HG03558 (cell line): ENCODE results near the gene RIPPLY1.
"Not testable (repeated sequence)": the region's sequence is repeated elsewhere in the genome, so short reads cannot be mapped to it uniquely, and the experiment has no call there.

Experiments used
- ATAC-seq: cut with Tn5 transposase; IDR thresholded peaks from one replicate; pipeline ENCODE4 v1.9.1; 2021; ENCODE audit warnings: moderate number of reproducible peaks; ENCODE audit not compliant: unreplicated experiment; ENCODE audit errors: extremely low read depth

Gene RIPPLY1

DNA sequence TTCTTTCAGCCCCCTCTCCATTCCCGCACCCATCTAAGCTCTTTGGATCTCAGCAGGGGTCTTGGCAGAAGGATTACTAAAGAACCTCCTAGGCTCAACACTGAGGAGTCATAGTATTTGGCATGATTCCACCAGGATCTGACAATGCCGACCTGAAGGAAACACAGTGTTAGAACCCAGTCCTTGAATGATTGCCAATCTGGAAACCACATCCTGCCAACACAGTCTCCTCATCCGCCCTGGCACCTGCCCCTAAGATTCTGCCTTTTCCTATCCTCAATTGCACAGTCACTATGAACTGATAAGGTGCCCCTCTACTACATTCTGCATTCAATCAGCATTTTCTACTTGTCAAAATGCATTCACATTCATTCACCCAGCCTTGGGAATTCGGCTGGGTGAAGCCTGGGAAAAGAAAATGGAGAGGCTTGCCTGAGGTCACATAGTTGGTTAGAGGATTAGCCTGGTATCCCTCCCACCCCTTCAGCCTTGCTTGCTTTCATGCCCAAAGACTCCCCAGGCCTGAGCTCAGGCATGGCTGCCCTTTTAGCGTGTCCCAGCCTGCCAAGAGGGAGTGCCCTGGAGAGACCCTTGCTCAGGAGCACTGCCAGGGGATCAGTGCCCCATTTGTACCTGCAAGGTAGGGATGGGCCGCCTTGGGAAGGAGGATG, 14.8 kb upstream of the RIPPLY1 start:
- no peak for ATAC-seq

DNA sequence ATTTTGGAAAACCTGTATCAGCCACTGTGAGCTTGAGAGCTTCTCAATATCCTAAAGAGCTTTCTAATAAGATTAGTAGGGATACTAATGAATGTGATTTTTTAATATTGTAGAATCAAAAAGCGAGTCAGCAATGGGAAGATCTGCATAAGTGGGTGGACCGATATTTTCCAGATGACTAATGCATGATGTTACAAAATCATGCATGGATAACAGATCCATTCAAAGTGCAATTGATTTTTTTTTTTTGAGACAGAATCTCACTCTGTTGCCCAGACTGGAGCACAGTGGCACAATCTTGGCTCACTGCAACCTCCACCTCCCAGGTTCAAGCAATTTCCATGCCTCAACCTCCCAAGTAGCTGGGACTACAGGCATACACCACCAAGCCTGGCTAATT, 9.7 kb upstream of the RIPPLY1 start:
- no peak for ATAC-seq

DNA sequence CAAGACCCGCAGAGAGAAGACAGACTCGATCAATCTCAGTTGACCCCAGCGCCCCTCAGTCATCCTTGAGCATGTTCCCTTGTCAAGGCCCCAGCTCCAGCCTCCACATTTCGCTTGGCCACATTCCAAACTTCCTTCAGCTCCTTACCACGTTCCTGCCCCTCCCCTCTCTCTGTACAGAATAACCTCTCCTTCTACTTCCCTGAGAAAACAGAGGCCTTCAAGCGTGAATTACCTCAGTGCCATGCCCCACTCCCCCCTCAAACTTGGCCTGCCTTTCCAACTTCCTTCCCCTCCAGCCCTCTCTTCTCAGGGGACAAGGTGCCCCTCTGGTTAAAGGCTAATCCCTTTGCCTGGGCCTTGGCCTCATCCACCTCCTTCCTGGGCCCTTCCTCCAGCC, 3.2 kb upstream of the RIPPLY1 start:
- ATAC-seq = no peak

DNA sequence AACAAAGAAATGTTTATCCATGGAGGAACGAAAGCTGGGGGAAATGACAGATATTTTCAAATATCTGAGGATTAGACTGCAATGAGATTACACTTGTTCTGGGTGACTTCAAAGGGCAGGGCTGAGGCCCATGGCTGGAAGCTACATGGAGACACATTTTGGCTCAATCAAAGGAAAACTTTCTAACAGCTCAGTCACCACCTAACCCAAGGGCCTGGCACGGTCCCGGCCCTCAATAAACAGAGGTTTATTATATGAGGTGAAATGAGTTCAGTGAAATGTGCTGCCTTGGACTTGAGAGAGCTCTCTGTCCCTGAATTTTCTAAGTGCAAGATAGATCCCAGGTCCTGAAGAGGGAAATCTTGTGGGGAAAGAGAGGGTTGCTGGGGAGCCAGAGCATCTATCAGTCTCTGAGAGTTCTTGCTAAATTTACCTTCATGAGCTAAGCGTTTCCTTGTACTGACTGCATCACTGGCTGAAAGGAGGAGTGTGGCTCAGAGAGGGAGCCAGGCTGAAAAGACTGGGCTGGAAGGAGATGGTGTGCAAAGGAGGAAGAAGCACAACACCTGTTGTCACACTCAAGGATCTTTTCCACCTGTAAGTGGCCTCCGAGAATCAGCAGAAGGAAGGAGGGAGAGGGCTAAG, 2.0 kb upstream of the RIPPLY1 start:
- ATAC-seq = no peak

DNA sequence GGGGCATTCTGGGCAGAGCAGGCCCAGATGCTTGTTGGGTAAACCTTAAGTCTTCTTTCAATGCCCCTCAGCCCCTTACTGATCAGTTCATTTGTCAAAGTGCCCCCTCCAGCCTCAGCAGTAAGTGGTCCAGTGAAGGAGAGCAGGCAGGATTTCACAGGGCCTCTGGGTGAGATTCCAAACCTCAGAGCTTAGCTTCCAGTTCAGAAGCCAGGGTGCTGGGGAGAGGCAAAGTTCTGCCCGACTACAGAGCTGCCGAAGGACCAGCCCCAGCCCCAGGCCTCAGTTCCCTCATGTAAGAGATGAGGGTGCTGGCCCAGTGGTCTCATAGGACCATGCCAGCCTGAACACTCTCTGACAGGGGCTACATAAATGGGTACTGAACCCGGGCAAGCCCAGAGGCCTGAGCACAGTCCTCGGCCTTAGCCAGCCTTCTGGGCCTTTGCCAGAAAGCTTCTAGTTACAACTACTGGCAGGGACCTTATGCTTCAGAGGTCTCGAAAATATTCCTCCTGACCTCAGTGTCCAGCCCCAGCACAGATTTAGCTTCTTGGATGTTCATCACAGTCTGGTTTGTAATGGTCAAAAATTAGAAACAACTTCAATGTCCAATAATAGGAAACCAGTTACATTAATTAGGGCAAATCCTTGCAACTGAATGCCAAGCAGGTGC, 851 bp upstream of the RIPPLY1 start:
- no peak for ATAC-seq

DNA sequence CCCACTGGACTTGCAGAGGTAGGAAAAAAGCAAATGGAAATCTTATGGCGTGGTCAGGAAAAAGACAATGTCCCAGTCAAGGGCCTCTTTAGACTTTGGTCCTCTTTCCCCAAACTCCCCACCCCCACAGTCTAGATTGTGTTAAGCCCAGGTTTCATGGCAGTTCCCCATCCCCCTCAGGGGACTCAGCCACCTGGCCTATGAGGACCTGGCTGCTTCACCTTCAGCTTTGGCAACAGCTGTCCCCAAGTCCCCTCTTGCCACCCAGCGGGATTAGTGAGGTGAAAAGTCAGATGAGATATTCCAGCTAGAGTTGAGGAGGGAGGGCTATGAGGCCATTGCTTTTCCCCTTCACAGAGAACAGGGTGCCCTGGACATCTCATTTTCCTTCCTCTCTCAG, 457 bp downstream of the RIPPLY1 start:
- no peak for ATAC-seq

DNA sequence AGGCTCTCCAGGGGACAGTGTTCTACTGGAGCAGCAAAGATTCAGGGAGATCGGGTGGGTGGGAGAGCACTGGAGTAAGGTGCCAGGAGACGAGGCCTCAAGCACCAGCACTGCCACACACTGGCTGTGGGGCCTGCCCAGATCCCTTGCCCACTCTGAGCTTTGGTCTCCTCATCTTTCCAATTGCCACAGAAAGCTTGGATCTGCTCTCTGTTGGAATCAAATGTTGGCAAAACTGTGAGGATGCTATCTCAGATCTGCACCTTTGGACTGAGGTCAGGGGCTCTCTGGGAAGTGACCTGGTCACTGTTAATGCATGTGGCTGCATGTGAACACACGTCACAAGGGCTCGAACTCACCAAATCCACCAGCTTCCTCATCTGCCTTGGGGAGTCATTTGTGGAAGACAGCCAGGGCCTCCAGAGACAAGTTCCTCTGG, 1.3 kb downstream of the RIPPLY1 start:
- ATAC-seq = no peak

DNA sequence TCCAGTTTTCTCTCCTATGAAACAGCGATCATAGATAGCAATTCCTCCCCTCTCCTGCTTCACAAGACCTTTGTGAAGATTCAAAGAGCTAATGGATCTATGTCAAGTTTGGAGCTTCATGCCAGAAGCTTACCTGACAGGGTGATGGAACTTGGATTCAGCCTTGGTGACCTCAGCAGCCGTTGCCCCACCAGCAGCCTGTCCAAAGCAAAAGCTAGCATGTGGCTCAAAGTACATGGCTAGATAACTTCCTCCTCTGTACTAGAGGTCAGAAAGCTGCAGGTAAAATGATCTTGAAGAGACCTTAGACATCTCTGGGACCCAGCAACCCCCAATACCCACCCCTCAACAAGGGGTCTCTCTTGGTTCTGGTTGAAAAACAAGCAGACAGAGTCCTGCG, 1.8 kb downstream of the RIPPLY1 start:
- ATAC-seq = no peak

DNA sequence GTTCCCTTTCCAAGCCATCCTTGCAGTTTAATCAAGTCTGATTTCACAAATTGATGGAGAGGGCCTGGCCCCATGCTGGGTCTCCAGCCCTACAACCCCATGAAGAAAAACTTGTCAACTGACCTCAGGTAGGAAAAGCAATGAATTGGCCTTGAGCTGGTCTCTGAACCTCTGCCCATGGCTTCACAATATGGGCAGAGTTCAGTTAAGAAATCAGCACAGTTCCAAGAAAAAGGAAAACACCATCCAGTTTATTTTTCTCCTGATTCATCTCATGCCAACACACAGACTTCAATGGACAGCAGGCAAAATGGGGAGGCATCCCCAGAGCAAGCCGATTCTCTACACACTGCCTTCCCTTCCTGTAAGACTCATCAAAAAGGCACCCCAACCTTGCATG, 3.3 kb downstream of the RIPPLY1 start:
- no peak for ATAC-seq

DNA sequence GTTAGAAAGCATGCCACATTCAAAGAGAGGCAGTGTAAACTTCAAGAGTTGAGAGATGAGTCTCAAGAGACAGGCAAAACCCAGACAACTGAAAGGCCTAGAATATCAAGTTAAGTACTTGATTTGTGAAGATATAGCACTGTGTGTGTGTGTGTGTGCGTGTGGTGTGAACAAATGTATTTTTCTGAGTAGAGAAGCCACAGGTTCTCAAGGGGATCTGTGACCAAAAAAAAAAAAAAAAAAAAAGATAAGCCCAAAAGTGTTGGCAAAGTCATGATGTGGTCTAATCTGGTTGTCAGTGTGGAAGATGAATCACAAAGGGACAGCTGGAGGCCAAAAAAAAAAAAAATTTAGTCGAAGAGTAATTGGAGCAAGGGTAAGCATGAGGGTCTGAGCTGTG, 3.9 kb downstream of the RIPPLY1 start:
- ATAC-seq = no peak

DNA sequence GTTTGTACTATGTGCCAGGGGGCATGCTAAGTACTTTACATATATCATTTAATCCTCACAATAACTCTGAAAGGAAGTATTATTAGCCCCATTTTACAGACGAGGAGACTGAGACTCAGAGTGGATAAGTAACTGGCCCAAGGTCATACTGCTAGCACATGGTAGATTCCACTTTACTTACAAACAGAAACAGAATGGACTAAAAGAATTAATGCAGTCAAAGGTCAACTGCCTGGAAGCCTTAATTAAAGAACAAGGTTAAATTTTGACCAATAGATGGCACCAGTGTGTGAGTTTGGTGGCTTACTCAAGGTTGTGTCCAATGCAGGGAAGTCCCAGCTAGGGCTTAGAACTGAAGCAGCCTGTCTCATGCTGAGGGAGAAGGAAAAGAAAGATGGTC, 4.7 kb downstream of the RIPPLY1 start:
- peak; percentile 66 for ATAC-seq

DNA sequence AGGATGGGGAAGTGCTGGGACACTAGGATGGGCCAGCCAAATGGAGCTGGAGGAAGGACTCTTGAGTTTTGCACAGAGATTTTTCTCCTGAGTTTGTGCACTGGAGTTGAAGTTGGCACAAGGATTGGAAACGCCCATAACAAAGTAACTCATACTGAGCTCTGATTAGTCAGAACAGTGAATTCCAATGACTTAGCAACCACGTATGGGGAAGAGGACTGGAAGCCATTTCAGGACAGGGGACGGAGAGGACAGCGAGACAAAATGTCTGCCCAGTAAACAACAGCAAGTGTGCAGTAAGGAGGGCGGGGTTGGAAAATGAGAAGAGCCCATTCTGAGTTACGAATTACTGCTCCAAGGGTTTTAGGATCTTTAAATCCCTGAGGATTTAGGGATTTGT, 5.9 kb downstream of the RIPPLY1 start:
- no peak for ATAC-seq

DNA sequence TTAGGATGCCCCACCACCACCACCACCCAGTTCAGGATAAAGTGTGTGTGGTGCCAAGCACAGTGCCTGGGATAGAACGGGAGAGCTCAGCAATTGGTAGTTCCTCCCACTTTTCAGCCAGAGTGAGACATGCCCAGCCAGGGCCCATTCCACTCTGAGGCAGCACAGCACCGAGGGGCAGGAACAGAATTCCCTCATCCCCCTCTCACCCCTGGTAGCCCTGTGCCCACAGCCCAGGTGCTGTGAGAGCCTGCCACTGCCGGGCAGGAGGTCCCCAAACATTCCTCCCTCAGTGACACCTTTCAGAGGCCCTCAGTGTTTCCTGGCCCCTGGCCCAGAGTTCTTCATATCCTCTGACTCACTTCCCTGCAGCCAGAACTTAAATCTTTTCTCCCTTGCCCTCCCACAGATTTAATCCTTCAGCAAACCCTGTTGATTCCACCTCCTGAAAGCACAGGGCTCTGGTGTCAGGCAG, 8.1 kb downstream of the RIPPLY1 start:
- ATAC-seq = no peak

DNA sequence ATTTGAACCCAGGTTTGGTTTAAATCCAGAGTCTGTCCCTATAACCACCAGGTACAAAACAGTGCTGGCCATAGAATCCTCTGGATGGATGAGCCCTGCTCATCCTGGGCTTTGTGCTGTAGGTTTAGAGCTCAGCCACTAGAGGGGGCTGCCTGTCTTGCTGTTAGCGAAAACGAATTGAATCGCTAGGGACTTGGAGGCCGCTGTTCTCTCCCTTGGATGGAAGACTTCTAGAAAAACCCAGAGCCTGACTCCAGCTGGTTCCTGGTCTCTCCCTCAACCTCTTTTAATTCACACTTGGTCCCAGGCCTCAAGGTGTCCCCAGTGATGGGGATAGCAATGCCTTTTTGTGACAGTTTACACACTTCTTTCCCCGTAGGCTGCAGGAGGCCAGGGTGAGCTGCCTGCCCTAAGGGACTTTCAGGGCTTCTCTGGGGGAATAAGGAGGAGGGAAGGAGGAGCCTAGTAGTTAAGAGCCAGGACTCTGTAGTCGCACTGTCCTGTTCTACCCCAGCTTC, 8.7 kb downstream of the RIPPLY1 start:
- ATAC-seq = no peak

DNA sequence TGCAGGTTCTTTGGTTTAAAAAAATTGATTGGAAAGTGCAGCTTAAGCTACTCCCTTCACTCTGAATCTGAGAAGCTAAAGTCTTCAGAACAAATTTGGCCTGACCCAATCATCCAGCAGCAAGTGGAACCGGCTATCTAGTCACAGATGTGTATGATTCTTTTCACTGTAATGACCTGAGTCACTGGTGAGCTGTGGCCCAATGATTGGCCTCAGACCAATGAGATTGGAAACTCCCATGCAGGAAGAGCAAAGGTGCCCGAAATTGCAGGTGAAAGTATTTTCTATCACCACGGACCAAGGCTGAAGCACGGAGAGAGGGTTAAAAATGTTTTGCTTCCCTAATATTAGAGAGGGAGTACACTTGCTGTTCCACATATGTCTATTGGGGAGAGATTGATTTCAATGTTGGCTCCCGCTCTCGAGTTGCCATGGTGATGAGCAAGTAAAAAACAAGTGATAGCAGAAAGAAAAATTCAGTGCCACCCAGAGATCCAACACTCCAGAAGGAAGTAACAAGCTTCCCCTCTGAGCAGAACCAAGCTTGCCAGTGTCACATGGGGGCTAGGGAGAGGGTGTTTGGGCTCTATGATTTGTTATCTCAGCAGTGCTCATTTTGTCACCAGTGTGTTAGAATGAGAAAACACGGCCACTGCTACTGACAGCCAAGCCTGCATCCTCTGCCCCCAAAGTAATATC, 11.2 kb downstream of the RIPPLY1 start:
- ATAC-seq = no peak

DNA sequence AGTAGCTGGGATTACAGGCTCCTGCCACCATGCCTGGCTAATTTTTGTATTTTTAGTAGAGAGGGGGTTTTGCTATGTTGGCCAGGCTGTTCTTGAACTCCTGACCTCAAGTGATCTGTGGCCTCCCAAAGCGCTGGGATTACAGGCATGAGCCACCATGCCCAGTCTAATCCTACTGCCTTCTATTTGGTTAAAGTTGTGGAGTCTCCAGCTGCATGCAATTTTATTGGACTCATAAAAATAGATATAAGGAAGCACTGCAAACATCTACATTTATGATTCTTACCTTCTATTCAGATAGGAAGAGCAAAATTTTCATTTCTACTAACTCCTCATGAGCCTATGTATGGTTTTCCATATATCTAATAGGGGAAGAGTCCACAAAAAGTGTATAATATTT, 13.7 kb downstream of the RIPPLY1 start:
- ATAC-seq = no peak

DNA sequence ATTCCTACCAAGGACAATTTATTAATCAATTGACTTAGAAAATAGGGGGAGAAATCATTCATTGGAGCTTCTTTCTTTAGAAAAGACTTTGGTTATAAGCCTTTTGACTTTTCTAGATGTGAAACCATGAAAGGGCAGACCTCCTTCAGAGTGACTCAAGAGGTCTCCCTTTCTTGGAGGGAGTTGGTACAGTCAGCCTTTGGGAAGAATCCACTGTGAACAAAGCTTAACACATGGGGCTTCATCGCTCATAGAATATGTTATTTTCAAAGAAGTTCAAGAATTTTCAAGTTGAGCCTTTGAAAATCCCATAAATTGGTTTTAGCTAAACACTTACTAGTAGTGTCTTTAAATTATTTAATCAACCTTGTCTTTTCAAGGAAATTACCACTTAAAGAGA, 28.0 kb downstream of the RIPPLY1 start:
- ATAC-seq = no peak

DNA sequence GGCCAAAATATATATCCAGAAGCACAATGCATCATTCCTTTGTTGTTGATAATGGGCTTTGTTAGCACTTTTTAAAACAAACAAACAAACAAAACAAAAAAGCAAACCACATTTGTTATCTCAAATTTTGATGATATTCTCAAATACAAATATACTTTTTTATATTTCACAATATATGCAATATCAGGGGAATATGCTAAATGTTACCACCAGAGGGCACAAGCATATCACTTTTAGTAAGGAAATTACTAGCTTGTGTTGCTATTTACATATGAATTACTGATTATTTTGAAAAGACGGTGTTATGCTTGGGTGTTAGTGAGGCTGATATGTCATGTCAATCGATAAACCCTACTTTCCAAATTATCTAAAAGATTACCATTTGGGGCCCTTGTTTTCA, 29.1 kb downstream of the RIPPLY1 start:
- ATAC-seq = no peak

DNA sequence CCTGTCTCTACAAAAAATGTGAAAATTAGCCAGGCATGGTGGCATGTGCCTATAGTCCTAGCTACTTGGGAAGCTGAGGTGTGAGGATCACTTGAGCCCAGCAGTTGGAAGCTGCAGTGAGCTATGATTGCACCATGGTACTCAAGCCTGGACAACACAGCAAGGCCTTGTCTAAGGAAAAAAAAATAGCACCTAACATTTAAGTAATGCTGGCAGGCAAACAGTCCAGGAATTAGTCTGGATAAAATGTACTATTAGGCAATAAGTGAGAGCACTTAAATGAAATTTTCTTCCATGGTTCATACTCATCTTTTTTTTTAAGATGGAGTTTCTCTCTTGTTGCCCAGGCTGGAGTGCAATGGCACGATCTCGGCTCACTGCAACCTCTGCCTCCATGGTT, 30.3 kb downstream of the RIPPLY1 start:
- ATAC-seq = not testable (repeated sequence)

DNA sequence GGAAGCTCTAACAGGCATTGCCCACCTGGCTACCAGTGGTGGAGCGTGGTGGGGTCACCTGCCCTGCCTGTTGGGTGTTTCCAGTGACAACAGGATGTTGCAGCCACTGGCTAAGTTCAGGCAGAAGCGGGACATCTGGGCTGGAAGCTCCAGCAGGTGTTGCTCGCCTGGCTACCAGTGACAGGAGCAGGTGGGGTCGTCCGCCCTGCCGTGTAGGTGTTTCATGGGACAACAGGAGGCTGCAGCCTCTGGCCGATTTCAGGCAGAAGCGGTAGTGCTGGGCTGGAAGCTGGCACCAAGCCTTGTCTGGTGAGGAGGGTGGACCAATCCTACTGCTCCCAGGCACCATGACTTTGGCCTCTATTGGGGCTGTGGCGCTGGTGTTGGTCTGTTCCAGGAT, 39.4 kb downstream of the RIPPLY1 start:
- no peak for ATAC-seq
